Measurements from ENCODE around the gene TTC9B.

TTC9B gene

DNA sequence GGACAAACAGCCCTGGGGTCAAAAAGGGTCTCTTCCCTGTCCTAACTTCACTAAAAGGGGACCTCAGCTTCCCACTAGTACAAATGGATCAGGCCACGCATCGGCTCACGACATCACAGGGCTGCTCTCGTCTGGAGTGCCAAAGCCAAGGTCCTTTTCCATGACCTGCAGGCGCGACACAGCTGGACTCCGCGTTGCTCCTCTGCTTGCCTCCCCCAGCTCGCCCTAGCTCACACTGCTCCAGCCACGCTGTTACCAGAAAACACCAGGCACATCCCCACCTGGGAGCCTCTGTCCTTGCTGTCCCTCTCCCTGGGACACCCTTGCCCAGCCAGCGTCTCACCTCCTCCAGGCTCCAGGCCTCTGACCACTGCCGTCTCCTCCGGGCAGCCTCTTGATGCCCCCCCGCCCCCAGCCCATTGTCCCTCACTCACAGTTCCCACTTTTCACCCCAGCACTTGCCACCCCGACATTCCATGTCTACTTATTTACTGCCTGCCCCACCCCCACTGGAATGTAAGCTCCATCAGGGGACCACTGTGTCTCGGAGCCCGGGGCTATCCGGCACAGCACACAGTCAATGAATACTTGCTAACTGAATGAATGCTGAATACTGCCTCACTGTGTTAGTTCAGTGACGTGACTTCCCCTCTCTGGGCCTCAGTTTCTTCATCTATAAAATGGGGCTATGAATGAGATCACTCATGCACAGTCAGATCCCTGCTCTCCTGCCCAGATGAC, 46.3 kb upstream of the TTC9B start:
- no peak for DNase-seq (ENCODE audit: low read depth)
- TF ChIP-seq, protein P1, sequence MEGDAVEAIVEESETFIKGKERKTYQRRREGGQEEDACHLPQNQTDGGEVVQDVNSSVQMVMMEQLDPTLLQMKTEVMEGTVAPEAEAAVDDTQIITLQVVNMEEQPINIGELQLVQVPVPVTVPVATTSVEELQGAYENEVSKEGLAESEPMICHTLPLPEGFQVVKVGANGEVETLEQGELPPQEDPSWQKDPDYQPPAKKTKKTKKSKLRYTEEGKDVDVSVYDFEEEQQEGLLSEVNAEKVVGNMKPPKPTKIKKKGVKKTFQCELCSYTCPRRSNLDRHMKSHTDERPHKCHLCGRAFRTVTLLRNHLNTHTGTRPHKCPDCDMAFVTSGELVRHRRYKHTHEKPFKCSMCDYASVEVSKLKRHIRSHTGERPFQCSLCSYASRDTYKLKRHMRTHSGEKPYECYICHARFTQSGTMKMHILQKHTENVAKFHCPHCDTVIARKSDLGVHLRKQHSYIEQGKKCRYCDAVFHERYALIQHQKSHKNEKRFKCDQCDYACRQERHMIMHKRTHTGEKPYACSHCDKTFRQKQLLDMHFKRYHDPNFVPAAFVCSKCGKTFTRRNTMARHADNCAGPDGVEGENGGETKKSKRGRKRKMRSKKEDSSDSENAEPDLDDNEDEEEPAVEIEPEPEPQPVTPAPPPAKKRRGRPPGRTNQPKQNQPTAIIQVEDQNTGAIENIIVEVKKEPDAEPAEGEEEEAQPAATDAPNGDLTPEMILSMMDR (conservative IDR thresholded peaks at IDR 0.05; ENCODE audit: low read length): no peak
- no peak overlapping the region for H3K4me3 ChIP-seq (ENCODE audit: low read length)

DNA sequence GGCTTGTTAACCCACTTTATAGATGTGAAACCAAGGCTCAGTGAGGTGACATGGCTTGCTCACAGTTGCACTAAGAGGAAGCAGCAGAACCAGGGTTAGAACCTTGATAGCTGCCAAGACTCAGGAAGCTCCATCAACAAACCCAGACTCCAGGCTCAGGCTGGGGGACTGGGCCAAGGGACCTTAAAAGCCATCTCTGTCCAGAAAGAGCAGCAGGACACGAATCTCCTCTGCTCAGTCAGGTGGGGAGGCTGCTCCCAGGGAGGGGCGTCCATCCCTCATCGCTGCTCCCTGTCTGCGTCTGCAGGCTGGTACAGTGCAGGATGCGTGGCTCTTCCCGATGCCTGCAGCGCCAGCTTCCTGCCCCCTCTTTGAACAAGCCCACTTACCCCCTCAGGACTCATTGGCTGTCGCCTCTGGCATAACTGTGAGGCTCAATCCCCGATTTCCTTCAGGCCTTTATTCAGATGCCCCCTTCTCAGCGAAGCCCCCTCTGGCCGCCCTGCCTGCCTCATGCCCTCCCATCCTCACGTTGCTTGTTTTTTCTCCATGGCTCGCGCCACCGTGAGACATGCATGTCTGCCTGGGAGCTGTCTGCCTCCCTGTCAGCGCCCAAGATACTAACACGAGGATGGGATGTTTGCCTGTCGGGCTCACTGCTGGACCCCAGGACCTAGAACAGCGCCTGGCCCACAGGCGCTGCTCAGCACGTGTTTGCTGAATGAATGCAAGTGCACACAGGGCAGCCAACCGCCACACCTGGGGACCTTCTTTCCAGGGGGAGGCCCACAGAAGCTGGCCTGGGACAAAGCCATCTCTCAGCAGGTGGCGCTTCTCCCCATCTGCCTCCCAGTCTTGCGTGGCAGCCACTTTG, 45.5 kb upstream of the TTC9B start:
- no peak overlapping the region for H3K4me3 ChIP-seq (ENCODE audit: low read length)
- TF ChIP-seq, protein P1 (conservative IDR thresholded peaks at IDR 0.05; ENCODE audit: low read length): no peak
- no peak for DNase-seq (ENCODE audit: low read depth)

DNA sequence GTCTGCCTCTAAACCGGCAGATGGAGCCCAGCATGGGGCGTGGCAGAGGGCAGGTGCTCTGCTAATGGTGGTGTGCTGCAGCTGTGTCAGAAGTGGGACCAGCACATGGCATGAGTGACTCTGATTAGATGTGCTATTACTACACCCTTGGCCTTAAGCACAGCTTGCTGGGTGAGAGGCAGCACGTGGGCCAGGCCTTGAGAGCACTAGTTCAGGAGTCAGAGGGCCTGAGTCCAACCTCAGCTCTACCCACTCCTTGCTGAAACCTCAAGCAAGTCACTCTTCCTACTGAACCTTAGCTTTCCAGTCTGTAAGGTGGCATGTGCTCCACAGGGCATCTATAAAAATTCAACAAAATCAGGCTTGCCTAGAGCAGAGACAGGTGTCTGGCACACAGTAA, 44.2 kb upstream of the TTC9B start:
- H3K4me3 ChIP-seq (ENCODE audit: low read length): no peak overlapping the region
- no peak for DNase-seq (ENCODE audit: low read depth)
- TF ChIP-seq, protein P1 (conservative IDR thresholded peaks at IDR 0.05; ENCODE audit: low read length): no peak

DNA sequence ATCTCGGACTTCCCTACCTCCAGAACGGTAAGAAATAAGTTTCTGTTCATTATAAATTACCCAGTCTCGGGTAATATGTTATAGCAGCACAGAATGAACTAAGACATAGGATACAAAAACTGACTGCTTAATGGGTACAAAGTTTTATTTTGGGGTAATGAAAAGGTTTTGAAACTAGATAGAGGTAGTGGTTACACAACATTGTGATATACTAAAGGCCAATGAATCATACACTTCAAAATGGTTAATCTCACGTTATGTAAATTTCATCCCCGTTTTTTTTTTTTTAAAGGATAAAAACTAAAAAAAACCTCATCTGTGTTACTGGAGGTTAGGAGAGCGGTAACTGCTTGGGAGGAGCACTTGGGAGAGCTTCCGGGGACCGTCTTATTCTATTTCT, 43.4 kb upstream of the TTC9B start:
- H3K4me3 ChIP-seq (ENCODE audit: low read length): no peak overlapping the region
- TF ChIP-seq, protein P1 (conservative IDR thresholded peaks at IDR 0.05; ENCODE audit: low read length): no peak
- no peak for DNase-seq (ENCODE audit: low read depth)

DNA sequence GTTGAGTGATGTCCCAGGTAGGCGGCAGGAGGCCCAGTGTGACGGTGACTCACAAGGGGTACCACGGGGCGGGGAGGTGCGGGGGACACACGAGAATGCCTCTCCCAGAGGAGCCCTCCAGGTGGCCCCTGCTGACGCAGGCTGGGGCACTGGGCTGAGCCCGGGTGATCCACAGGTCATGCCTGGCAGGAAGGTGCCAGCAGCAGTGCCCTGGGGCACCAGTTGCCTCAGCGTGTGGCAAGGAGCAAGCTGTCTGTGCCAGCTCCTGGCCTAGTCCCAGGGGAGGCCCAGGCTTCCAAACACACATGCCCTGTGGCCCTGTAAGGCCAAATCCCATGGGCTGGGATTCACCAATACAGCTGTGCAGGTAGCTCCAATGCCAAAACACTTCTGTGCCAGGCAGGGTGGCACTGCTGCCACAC, 38.9 kb upstream of the TTC9B start:
- no peak overlapping the region for H3K4me3 ChIP-seq (ENCODE audit: low read length)
- no peak for DNase-seq (ENCODE audit: low read depth)
- TF ChIP-seq, protein P1 (conservative IDR thresholded peaks at IDR 0.05; ENCODE audit: low read length): no peak

DNA sequence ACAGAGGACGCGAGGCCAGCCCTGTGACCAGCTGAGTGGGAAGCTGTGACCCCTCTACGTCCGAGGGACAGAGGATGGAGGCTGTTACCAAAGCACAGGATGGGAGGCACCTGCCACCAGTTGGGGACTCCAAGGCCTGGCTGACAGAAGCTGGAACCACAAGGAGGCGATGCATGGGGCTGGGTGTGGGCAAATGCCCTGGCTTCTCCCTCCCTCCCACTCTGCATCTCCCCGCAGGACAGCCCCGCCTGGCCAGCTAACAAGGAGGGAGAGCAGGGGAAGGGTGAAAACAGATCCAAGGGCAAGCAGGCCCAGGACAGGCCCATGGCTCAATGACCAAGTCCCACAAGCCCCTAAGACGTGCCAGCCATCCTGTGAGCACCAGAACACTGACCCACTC, 38.3 kb upstream of the TTC9B start:
- no peak for DNase-seq (ENCODE audit: low read depth)
- H3K4me3 ChIP-seq (ENCODE audit: low read length): no peak overlapping the region
- TF ChIP-seq, protein P1 (conservative IDR thresholded peaks at IDR 0.05; ENCODE audit: low read length): no peak

Data from AG10803 (cell line).